ENCODE data around the gene RPL41.
"Not testable (repeated sequence)": the region's sequence is repeated elsewhere in the genome, so short reads cannot be mapped to it uniquely, and the experiment has no call there.

RPL41 gene

GRCh38 chr12:56116267-56117081 lies at the start of gene RPL41 (continued):
- TF ChIP-seq ZSCAN23 (tag by site-specific recombination; IDR thresholded peaks at IDR 0.05): peak; percentile 83; the same call in 1 of the 2 replicates

- no peaks in the 10 kb centered on the region for H3K4me1 ChIP-seq (ENCODE audit: control insufficient read depth, insufficient read depth, low read length)
- H3K9me3 ChIP-seq (ENCODE audit: control insufficient read depth, insufficient read depth, low read depth, low read length): no peaks in the 10 kb centered on the region
- H3K36me3 ChIP-seq (ENCODE audit: control insufficient read depth in 2 of 2, insufficient read depth in 1 of 2, low read length in 2 of 2): no peaks in the 10 kb centered on the region
- TF ChIP-seq ZNF664 (tag by site-specific recombination; IDR thresholded peaks at IDR 0.05) (no peak), ZNF394 (tag by site-specific recombination; IDR thresholded peaks at IDR 0.05; ENCODE audit: borderline replicate concordance) (no peak), ZNF398 (tag by site-specific recombination; IDR thresholded peaks at IDR 0.05) (no peak), ZNF335 (tag by site-specific recombination; conservative IDR thresholded peaks at IDR 0.05) (no peak), ZNF146 (tag by site-specific recombination; IDR thresholded peaks at IDR 0.05) (0 out of 2 replicates have a peak, but pooled peaks have one; percentile 3), AEBP2 (tag by site-specific recombination; IDR thresholded peaks at IDR 0.05; ENCODE audit: borderline replicate concordance) (no peak), ZSCAN30 (tag by site-specific recombination; IDR thresholded peaks at IDR 0.05) (no peak), ZBTB6 (tag by site-specific recombination; IDR thresholded peaks at IDR 0.05) (0 out of 2 replicates have a peak, but pooled peaks have one; percentile 11), ATF2 (tag by site-specific recombination; IDR thresholded peaks at IDR 0.05; ENCODE audit: low read depth) (no peak), ZXDB (tag by site-specific recombination; IDR thresholded peaks at IDR 0.05) (no peak), ZNF501 (tag by site-specific recombination; IDR thresholded peaks at IDR 0.05) (no peak), TRIM28 (IDR thresholded peaks at IDR 0.05; ENCODE audit: borderline replicate concordance, low read length) (no peak)
- H3K27ac ChIP-seq (ENCODE audit: extremely low read depth, low read depth, low read length): no peak overlapping the region
- ChIA-PET POLR2A (no interaction called here), CTCF (interaction anchor here (0.6 to 2.0 kb wide), 3 partner anchors 9 to 132 kb away, joined by 3 to 11 read pairs (median 4); no protein-coding TSS in a partner anchor)
- no peak overlapping the region for H3K4me3 ChIP-seq (ENCODE audit: low read depth, low read length)
Observed at GRCh38 chr12:56071648-56072047, 44.8 kb upstream of the RPL41 start.

GRCh38 chr12:56074396-56074795 lies 42.0 kb upstream of the RPL41 start:
- H3K4me1 ChIP-seq (ENCODE audit: control insufficient read depth, insufficient read depth, low read length): no peaks in the 10 kb centered on the region
- no peak overlapping the region for H3K27ac ChIP-seq (ENCODE audit: extremely low read depth, low read depth, low read length)
- H3K9me3 ChIP-seq (ENCODE audit: control insufficient read depth, insufficient read depth, low read depth, low read length): no peaks in the 10 kb centered on the region
- CTCF ChIA-PET: interaction anchor here (0.7 to 2.7 kb wide), 4 partner anchors 11 to 335 kb away, joined by 3 to 11 read pairs (median 5); partner anchors contain the start of gene PA2G4
- POLR2A ChIA-PET: interaction anchor here (0.9 to 1.0 kb wide), 2 partner anchors 14 to 30 kb away, joined by 3 read pairs; partner anchors contain the start of gene PA2G4
- TF ChIP-seq AEBP2 (tag by site-specific recombination; IDR thresholded peaks at IDR 0.05; ENCODE audit: borderline replicate concordance): no peak
- TF ChIP-seq MEIS1 (CRISPR knock-in tag; IDR thresholded peaks at IDR 0.05; ENCODE audit: borderline replicate concordance): no peak
- TF ChIP-seq ZBTB26 (tag by site-specific recombination; optimal IDR thresholded peaks at IDR 0.05): no peak
- no peak for TF ChIP-seq ZNF292 (tag by site-specific recombination; IDR thresholded peaks at IDR 0.05; ENCODE audit: borderline replicate concordance, low read depth)
- TF ChIP-seq ZNF146 (tag by site-specific recombination; IDR thresholded peaks at IDR 0.05): no peak
- no peak for TF ChIP-seq ZXDB (tag by site-specific recombination; IDR thresholded peaks at IDR 0.05)
- H3K36me3 ChIP-seq (ENCODE audit: control insufficient read depth in 2 of 2, insufficient read depth in 1 of 2, low read length in 2 of 2): no peaks in the 10 kb centered on the region
- no peak overlapping the region for H3K4me3 ChIP-seq (ENCODE audit: low read depth, low read length)

- not testable (repeated sequence) for H3K4me1 ChIP-seq (ENCODE audit: control insufficient read depth, insufficient read depth, low read length); H3K27ac ChIP-seq (ENCODE audit: extremely low read depth, low read depth, low read length); H3K9me3 ChIP-seq (ENCODE audit: control insufficient read depth, insufficient read depth, low read depth, low read length); H3K36me3 ChIP-seq (ENCODE audit: control insufficient read depth in 2 of 2, insufficient read depth in 1 of 2, low read length in 2 of 2); H3K4me3 ChIP-seq (ENCODE audit: low read depth, low read length)
- ChIA-PET POLR2A (interaction anchor here (0.6 to 4.6 kb wide), 4 partner anchors 26 to 1233 kb away, joined by 3 to 54 read pairs (median 14); partner anchors contain the start of genes PA2G4, RPL41 and ZC3H10), CTCF (interaction anchor here (0.6 to 1.4 kb wide), 3 partner anchors 13 to 25 kb away, joined by 4 to 5 read pairs (median 5); no protein-coding TSS in a partner anchor)
Observed at GRCh38 chr12:56077966-56078365, 38.5 kb upstream of the RPL41 start.

Data from HEK293 (cell line).